Fibroblast of mammary gland (primary cell): ENCODE measurements around the gene EEF1AKMT1.

Experiments
- DNase-seq: peaks from one replicate; pipeline ENCODE4 v3.0.0-alpha.2; 2010; ENCODE audit warnings: low read depth
- H3K4me3 ChIP-seq: 2 replicates; pipeline ENCODE4 v1.5.1; 2011; ENCODE audit warnings: low read depth, mild to moderate bottlenecking, low read length, moderate library complexity; ENCODE audit not compliant: control insufficient read depth
- CTCF ChIP-seq: conservative IDR thresholded peaks from 2 replicates; pipeline ENCODE4 v1.5.1; 2011; ENCODE audit warnings: low read depth, low read length, inconsistent platforms; ENCODE audit not compliant: control insufficient read depth, insufficient read depth

EEF1AKMT1 gene

GRCh38 chr13:20721058-20721453 lies 52.7 kb downstream of the EEF1AKMT1 start:
- TF ChIP-seq CTCF: no peak
- DNase-seq: no peak
- no peak overlapping the region for H3K4me3 ChIP-seq

GRCh38 chr13:20720499-20720898 lies 53.3 kb downstream of the EEF1AKMT1 start:
- no peak for TF ChIP-seq CTCF
- H3K4me3 ChIP-seq: no peak overlapping the region
- DNase-seq: no peak

GRCh38 chr13:20719783-20720182 lies 54.0 kb downstream of the EEF1AKMT1 start:
- DNase-seq: no peak
- no peak for TF ChIP-seq CTCF
- H3K4me3 ChIP-seq: no peak overlapping the region

- TF ChIP-seq CTCF: no peak
- H3K4me3 ChIP-seq: no peak overlapping the region
- DNase-seq: no peak
Measured at GRCh38 chr13:20718958-20719566, 54.7 kb downstream of the EEF1AKMT1 start.

GRCh38 chr13:20717581-20718542 lies 55.9 kb downstream of the EEF1AKMT1 start:
- H3K4me3 ChIP-seq: no peak overlapping the region
- TF ChIP-seq CTCF: no peak
- DNase-seq: no peak

- no peak for DNase-seq
Measured at GRCh38 chr13:20716951-20717350, 56.8 kb downstream of the EEF1AKMT1 start.

More at GRCh38 chr13:20716951-20717350, 56.8 kb downstream of the EEF1AKMT1 start:
- H3K4me3 ChIP-seq: no peak overlapping the region
- no peak for TF ChIP-seq CTCF
